Suprapubic skin (tissue), 4 donors: ENCODE results near the gene POLG.

ENCODE experiments used
- EP300 ChIP-seq: sonication (generic); formaldehyde crosslinking; IDR thresholded peaks from one replicate; pipeline ENCODE4 v1.6.1; 2017; ENCODE audit warnings: antibody characterized with exemption
- POLR2A ChIP-seq, 2 donors: fragments of 450-650 bp; IDR thresholded peaks; one replicate each; pipeline ENCODE4 v1.6.1; 2017; ENCODE audit warnings: antibody characterized with exemption in 2 of 2, mild to moderate bottlenecking in 2 of 2, moderate library complexity in 2 of 2
- POLR2AphosphoS5 ChIP-seq, 3 donors: sonication (generic); formaldehyde crosslinking; IDR thresholded peaks; one replicate each; pipeline ENCODE4 v1.6.1; 2017; ENCODE audit warnings: antibody characterized with exemption in 3 of 3
- TF ChIP-seq, protein P1 (sequence below), 2 donors: fragments of 200-600 bp in 1 of 2; fragments of 450-650 bp in 1 of 2; sonication (generic) in 1 of 2; IDR thresholded peaks; one replicate each; pipeline ENCODE4 v1.5.1; 2016 to 2019; ENCODE audit warnings: antibody characterized with exemption in 2 of 2, mild to moderate bottlenecking in 1 of 2, moderate library complexity in 1 of 2

DNA sequence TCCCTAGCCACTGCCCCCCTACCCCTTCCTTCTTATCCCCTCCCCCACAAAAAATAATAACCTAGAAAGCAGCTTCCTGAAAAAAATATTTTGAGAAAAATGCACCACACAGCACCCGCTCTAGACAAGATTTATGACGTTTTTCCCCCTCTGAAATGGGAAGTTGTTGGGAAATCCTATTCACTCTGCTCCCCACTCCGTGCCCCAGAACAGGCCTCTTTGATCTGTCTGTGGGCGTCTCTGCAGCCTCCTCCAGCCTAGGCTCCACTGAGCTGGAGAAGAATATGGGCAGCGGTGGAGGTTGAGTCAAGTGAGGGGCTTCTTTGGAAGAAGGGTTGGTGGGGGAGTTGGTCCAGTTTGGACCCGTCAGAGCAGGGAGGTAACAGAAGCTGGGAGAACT, 28.5 kb upstream of the POLG start:
- TF ChIP-seq, protein P1, sequence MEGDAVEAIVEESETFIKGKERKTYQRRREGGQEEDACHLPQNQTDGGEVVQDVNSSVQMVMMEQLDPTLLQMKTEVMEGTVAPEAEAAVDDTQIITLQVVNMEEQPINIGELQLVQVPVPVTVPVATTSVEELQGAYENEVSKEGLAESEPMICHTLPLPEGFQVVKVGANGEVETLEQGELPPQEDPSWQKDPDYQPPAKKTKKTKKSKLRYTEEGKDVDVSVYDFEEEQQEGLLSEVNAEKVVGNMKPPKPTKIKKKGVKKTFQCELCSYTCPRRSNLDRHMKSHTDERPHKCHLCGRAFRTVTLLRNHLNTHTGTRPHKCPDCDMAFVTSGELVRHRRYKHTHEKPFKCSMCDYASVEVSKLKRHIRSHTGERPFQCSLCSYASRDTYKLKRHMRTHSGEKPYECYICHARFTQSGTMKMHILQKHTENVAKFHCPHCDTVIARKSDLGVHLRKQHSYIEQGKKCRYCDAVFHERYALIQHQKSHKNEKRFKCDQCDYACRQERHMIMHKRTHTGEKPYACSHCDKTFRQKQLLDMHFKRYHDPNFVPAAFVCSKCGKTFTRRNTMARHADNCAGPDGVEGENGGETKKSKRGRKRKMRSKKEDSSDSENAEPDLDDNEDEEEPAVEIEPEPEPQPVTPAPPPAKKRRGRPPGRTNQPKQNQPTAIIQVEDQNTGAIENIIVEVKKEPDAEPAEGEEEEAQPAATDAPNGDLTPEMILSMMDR (IDR thresholded peaks at IDR 0.05): no peak
- TF ChIP-seq EP300 (no peak), POLR2A (IDR thresholded peaks at IDR 0.05) (no peak), POLR2AphosphoS5 (IDR thresholded peaks at IDR 0.05) (no peak)
